Stimulated activated CD4-positive, alpha-beta T cell treated with anti-CD3 and anti-CD28 coated beads, Interleukin-4, amount 100 ng/mL, for 4 hours (primary cell): ENCODE results near the gene TMEM161A.
"Not testable (repeated sequence)": the region's sequence is repeated elsewhere in the genome, so short reads cannot be mapped to it uniquely, and the experiment has no call there.

Experiments used
- DNase-seq, 2 experiments: peaks; one replicate each; pipeline ENCODE4 v3.0.0-alpha.2; 2020

Gene TMEM161A

DNA sequence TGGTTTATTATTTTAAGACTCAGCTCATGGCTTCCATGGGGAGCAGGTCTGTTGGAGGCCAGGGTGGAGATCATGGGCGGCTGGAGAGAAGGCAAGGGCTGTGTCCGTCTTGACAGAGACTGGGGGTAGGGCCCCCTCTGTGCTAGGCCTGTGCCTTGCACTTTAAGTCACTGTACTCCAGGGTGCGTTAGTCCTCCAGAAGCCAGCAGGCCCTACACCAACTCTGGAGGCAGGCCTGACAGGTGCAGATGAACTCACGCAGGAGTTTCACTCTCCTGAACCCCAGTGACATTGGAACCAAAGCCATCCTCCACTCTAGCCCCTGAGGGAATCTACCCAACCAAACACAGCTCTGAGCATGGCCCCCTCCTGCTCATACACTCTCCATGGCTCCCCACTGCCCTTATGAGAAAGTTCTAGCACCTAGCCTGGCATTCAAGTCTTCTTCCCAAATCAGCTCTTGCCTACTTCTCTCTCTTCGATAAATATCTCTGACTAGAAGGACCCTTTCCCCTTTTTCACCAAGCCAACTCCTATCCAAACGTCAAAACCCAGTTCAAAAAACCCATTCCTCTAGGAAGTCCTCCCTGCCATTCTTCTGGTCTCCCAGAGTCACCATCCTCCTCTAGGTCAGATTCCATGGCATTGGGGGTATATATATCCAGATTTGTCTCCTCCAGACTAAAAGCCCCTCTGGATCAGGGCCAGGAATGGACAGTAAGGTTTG is 16.7 kb upstream of the TMEM161A start:
- DNase-seq: no peak

DNA sequence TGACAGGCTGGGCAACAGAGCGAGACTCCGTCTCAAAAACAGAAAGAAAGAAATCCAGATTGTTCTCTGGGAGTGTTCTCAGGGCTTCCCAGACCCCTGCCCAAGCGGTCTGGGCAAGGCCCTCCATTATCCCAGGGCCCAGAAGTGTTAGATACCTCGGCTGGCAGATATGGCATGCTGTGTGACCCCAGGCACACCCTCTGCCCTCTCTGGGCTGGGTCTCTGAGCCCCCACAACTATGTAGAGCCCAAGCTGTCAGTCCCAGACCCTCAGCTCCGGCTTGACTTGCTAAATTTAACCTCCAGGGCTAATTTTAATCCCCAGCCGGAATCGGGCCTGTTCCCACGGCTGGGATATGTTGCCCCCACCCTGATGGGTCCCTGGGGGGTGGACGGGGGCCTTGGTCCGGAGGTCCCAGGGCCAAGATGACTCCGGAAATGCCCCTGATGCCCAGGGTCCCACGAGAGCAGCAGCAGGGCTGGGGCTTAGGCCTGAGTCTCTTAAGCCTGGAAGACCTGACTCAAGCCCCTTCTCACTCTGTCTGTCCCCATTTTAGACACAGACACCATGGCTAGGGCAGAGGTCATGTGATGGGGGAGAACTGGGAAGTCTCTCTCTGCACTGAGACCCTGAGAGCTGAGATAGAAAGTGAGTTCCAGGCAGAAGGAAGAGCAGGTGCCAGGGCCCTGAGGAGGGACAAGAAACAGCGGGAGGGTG is 14.5 kb upstream of the TMEM161A start:
- DNase-seq: no peak

DNA sequence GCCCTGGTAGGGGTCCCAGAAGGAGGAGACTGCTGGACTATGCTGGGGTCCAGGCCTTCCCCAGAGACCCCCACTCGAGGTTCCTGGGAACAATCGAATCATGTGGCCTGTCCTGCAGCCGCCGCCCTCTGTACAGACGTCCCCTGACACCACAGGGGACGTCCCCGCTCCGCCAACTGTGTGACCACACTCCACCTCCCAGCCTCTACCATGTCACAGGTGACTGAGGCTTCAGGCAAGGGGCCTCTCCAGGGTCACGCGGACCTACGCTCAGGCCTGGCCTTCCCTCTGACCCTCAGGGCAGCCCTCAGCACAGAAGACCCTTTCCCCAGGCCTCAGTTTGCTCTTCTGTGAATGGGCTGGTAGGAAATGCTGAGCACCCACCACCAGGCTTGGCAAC is 13.1 kb upstream of the TMEM161A start:
- no peak for DNase-seq

DNA sequence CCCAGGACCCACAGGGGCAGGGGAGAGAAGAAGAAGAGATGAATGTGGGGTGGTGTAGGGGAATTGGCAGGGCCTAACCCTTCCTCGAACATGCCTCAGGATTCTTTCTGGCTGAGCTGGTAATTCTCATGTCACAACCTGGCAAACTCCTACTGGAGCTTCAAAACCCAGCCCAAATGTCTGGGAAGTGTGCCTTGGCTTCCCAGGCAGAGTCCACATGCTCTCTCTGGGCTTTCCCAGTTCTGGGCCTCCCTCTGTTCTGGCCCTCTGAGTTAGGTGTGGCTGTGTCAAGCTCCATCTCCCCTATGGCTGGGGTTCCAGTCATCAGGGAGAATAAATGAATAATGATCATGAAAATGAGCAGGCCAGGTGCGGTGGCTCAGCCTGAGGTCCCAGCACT is 11.2 kb upstream of the TMEM161A start:
- no peak for DNase-seq

DNA sequence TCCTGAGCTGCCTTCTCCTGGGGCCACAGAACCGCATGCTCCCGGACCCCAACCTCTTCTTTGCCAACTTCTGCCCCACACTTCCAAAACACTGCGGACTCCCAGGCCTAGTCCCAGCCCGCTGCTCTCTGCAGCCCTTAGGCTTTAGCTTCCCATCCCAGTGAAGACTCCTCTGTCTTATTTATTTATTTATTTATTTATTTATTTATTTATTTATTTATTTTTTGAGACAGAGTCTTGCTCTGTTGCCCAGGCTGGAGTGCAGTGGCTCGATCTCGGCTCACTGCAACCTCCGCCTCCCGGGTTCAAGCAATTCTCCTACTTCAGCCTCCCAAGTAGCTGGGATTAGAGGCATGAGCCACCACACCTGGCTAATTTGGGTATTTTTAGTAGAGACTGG is 10.2 kb upstream of the TMEM161A start:
- not testable (repeated sequence) for DNase-seq

DNA sequence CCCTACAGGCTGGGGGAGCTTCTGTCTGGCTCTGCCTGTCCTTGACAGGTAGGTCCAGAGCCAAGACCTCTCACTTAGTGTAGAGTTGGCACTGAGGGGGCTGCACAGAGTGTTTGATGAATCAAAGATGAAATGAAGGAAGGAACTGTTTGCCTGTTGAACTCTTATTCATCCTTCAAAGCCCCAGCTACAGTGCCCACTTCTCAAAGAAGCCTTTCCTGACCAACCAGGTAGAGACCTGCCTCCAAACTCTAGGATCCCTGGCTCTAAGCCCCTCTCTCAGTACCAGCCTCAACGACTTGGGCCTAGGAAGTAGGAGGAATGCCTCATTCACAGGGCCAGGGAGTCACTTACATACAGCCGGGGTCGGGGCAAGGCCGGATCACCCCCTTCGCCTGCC is 9.1 kb upstream of the TMEM161A start:
- no peak for DNase-seq

DNA sequence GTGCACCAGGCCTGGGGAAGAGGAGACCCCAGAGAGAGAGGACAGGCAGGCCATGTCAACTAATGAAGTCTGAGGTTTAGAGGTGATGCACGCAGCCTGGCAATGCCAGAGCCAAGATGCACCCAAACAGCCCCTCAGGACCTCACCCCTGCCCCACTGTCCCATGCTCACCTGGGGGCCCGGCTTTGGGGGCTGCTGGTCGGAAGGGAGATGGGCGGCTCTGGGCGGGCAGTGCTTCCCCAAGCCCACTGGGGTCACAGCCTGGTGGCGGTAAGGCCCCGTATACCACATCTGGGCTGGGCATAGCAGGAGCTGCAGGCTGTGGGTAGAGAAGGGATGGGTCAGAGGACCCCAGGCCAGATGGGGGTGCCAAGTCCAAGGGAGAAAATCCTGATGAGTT is 8.6 kb upstream of the TMEM161A start:
- no peak for DNase-seq

DNA sequence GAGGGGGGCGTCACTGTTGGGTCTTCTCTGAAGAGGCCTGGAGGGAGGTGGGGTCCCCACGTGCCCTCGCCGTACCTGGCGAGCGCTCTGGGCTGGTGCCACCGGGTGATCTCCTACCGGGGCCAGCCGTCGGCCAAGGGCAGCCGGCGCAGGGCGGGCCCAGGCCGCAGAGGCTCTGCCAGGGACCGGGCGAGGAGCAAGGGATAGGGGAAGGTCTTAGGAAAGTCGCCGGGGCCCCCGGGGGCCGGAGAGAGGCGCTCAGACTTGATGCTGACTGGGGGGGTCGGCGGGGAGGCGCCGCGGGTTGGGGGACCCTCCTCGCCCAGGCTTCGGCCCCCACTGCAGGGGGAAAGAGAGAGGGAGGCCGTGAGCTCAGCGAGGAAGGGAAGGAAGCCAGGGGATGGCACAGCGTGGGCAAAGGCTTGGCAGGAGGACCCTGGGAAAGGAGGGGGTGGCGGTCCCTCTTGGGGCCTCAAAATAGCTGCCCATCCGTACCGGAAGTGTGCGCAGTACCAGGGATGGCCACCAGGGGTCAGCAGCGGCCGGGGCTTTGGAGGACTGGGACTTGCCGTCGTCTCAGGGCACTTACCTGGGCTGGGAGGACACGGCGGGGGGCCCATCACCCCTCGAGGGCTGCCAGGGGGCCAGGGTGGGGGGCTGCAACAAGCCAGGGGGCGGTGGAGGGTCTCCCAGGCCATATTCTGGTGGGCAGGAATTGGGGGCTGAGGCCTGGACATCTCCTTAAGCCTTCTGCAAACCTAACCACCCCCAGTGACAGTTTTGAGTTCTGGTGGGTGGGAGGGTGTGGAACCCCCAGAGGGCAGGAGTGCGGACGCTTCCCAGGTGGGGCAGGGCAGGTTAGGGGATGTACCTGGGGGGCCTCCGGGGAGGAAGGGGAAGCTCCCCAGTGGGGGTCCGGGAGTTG is 7.7 kb upstream of the TMEM161A start:
- peak; percentile 71 to 86 for DNase-seq

DNA sequence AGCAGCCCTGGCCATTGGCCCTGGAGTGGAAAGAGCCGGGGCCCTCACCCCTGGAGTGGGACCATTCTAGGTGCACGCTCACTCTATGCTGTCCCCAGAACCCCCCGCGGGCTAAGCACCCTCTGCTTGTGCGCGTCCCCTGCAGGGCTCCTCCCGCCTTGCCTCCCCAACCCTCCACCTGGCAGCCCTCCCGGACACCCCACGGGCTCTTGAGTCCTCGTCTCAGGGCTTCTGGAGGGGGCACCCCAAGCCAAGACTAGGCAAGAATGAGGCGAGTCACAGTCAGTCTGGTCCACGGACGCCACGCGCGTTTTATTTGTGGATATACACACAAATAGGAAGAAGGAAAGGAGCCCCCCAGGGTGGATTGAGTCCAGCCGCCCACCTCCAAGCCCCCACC is 7.0 kb upstream of the TMEM161A start:
- DNase-seq: no peak

DNA sequence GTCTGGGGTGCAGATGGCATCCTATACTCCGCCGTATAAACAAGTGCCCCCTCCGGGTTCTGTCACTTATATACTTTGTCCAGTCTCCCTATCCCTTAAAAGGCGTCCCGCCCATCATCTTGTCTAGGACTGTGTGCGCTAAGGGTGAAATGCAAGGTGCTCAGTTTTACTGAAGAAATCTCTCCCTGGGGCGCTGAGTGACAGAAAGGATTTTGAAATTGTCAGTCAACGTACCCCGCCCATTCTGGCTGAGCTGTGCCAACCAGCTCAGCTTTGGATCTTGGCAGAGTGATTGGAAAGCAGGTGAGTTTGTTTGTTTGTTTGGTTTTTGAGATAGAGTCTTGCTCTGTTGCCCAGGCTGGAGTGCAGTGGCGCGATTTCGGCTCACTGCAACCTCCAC is 4.1 kb upstream of the TMEM161A start:
- no peak for DNase-seq

DNA sequence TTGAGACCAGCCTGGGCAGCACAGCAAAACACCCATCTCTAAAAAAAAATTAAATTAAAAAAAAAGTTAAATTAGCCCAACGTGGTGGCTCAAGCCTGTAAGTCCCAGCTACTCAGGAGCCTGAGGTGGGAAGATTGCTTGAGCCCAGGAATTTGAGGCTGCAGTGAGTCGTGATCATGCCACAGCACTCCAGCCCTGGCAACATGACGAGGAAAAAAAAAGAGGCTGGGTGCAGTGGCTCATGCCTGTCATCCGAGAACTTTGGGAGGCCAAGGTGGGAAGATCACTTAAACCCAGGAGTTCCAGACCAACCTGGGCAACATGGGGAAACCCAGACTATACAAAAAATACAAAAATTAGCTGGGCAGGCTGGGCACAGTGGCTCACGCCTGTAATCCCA is 2.2 kb upstream of the TMEM161A start:
- DNase-seq: no peak

DNA sequence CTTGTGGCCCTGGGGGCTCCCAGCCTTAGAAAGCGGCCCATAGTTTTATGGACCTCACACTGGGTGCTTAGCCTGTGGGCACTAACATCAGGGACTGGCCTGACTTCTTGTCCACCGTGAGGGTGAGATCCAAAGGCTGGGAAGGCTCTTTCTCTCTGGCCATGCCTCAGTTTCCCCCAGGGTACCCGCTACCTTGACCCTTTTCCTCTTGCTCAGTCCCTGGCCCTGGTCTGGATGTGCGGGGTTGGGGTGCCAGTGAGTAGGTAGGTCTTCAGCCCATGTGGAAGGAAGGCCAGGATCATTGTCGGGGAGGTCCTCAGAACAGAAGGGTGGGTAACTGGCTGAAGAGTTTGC is 1.6 kb upstream of the TMEM161A start:
- no peak for DNase-seq

DNA sequence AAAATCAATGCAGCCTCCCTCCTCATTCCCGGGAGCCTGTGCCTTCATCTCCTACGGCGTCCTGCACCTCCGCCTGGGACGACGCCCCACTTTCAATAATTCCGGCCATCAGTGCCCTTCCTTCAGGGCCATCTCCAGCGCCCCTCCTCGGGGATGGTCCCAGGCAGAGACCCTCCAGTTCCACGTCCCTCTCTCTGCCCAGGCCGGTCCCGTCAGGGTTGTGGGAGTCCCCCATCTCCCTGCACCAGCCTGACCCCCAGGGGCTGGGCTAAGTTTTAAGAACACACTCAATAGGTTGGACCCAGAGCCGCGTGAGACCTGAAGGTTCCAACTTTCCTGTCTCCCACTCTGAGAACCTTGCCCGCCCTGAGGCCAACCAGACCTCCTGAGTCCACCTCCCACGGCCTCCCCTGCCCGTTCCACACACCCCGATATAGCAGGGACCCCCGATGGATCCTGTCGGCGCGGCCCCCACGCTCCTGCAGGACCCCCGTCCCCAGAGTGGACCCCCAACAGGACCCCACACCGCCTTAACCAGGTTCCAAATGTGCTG is 646 bp downstream of the TMEM161A start:
- DNase-seq: no peak

DNA sequence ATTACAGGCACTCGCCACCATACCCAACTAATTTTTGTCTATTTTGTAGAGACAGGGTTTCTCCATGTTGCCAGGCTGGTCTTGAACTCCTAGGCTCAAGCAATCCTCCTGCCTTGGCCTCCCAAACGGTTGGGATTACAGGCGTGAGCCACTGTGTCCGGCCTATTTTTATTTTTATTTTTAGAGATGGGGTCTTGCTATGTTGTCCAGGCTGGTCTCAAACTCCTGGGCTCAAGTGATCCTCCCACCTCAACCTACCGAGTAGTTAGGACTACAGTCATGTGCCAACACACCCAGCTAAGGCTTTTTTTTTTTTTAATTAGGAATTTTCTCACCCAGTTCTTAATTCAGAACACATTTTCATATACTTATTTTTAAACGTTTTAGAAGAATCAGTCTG is 2.6 kb downstream of the TMEM161A start:
- not testable (repeated sequence) for DNase-seq

DNA sequence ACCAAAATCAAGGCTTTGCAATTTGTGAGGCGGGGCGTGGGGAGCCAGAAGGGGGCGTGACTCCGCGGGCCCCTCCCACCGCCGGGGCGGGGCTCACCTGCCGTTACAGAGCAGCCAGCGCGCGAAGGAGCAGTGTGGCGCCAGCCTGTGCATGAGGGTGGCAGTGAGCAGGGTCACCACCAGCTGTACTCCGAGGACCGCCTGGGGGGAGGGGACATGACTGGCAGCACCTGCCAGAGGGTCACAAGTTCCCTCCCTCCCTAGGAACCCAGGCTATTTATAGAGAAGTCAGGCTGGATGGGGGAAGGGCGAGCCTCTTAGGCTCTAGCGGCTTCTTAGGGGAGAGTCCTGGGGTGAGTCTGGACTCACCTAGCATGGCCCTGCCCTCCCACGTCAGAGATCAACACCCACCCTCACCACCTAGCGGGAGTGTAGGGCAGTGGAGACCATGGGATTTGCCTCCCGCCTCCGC is 3.6 kb downstream of the TMEM161A start:
- peak; percentile 36 to 41 for DNase-seq

DNA sequence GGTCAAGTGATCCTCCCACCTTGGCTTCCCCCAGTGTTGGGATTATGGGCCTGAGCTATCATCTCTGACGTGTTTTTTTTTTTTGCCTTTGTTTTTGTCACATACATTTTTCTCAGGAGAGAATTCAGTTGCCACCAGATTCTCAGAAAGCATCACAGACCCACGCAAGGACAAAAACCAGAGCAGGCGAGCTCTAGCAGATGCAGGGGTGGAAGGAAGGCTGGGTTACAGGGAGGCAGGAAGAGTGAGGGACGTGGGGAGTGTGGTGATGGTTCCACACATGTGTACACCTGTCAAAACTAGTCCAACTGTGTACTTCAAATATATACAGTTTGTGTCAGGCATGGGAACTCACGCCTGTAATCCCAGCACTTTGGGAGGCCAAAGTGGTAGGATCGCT is 4.3 kb downstream of the TMEM161A start:
- no peak for DNase-seq

DNA sequence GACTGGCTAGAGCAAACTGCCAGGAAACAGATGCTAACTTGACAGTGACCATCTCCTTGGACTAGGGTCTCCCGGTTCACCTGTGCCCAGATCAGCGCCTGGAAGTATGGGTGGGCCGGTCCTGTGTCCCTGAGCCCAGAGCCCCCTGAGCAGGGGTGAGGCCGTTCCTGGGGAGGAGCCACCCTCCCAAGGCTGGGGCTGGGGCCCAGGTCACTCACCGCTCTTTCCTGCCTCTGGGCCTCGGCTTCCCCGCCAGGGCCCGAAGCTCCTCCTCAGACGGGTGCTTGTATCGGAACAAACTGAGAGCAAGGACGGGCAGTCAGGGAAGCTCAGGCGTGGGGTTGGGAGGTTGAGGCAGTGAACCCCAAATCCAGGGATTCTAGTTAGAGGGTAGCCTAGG is 5.4 kb downstream of the TMEM161A start:
- no peak for DNase-seq

DNA sequence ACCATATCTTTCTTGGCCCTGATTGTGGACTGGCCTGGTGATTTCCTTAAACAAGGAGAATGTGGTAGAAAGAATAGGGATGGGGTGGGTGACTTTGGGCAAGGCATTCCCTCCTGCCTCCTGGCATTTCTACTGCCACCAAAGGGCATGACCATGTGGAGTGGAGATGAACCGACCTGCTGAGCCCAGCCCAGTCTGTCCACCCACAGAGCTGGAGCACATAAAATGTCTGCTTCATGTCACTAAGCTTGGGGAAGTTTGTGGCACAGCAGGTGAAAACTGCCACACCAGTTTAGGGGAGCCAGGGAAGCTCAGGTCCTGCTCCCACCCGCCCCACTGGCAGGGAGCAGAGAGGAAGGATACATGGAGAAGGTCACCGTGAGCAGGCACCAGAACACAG is 6.3 kb downstream of the TMEM161A start:
- DNase-seq: no peak

DNA sequence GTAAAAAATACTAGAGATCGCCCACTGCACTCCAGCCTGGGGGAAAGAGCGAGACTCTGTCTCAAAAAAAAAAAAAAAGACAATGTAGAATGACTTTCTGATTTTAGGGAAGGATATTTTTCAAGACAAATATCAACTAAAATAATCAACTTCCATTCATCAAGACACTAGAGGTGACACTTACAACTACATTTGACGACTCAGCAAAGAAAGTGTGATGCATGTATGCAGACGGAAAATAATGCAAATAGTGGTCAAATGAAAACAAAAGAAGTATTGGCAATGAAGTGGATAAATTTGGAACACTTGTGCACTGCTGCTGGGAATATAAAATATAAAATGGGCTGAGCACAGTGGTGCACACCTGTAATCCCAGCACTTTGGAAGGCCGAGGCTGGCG is 12.2 kb downstream of the TMEM161A start:
- DNase-seq: no peak

DNA sequence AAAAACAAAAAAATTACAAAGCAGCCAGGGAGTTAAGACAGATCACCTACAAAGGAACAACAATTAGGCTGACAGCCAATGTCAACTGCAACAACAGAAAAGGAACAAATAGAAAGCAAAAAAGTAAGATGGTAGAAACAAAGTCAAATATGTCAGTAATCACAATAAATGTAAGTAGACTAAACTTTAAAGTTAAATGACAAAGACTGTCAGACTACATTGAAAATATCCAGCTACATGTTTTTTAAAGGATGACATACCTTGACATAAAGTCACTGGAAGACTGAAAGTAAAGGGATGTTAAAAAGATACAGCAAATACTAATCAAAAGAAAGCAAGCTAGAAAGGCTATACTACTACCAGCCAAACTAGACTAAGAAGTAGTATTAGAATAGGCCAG is 14.9 kb downstream of the TMEM161A start:
- no peak for DNase-seq

DNA sequence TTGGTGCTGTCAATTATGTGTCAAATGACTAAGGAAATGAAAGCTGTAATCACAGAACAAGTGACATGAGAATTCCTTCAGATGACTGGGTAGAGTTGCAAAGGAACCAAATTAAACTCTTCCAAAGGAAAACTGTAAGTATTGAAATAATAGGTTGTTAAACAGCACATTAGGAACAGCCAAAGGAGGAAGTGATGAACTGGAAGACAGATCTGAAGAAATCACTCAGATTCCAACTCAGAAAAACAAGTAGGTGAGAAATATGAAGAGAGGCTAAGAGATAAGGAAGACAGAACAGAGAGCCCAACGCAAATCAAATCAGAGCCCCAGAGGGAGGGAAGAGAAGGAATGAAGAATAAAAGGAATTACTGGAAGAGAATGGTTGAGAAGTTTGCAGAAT is 15.4 kb downstream of the TMEM161A start:
- no peak for DNase-seq

DNA sequence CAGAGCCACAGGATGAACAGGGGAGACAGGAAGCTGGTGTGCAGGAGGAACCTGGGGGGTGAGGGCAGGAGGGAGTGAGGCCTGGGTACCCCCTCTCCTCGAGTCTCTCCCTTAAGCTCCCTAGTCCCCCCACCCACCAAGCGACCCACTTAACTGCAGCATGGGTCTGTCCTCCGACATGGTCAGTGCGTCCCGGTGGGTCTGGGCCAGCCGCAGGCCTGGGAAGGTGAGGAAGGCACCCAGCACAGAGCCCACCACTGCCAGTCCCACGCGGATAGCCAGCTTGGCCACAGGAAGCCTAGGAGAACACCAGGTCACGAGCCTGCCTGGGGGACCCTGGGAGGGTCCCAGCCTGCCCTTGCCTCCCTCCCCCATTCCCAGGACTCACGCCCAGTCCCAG is 16.9 kb downstream of the TMEM161A start:
- DNase-seq: no peak
